GM23248 (cell line): Measurements from ENCODE around the gene MEDAG.

Experiments used
- EZH2 ChIP-seq: fragments of 200-600 bp; sonication (generic); IDR thresholded peaks from 2 replicates; pipeline ENCODE4 v1.6.1; 2018; ENCODE audit warnings: antibody characterized with exemption, mild to moderate bottlenecking; ENCODE audit not compliant: insufficient read depth, poor library complexity, severe bottlenecking
- EZH2phosphoT487 ChIP-seq: fragments of 200-600 bp; sonication (generic); IDR thresholded peaks from 2 replicates; pipeline ENCODE4 v1.6.1; 2018; ENCODE audit warnings: antibody characterized with exemption, moderate library complexity, mild to moderate bottlenecking, low read depth; ENCODE audit not compliant: insufficient read depth

GRCh38 chr13:30881191-30881651, 24.9 kb upstream of the MEDAG start:
- TF ChIP-seq EZH2 (no peak), EZH2phosphoT487 (no peak)
